GM13976 (cell line): Measurements from ENCODE around the gene BCORL1.

Experiments used
- DNase-seq: peaks from one replicate; pipeline ENCODE4 v3.0.0; 2012; ENCODE audit warnings: low spot score
- CTCF ChIP-seq: IDR thresholded peaks from 2 replicates; pipeline ENCODE4 v1.5.1; 2012; ENCODE audit warnings: borderline replicate concordance, mild to moderate bottlenecking; ENCODE audit not compliant: insufficient read depth; ENCODE audit errors: extremely low read depth, missing control alignments, control extremely low read depth
- in situ Hi-C: fragments of 300-500 bp; cut with MboI; formaldehyde crosslinking; loops from one replicate; pipeline ENCODE4 v1.12.0; 2022; ENCODE audit warnings: low sequenced_read_pairs, mixed read lengths, inconsistent platforms; ENCODE audit not compliant: unreplicated experiment

The BCORL1 gene

GRCh38 chrX:129961180-129962083, 21.0 kb upstream of the BCORL1 start:
- TF ChIP-seq CTCF, result no peak
- DNase-seq, result peak; percentile 85
- in situ Hi-C loops, result no loop called here

DNA sequence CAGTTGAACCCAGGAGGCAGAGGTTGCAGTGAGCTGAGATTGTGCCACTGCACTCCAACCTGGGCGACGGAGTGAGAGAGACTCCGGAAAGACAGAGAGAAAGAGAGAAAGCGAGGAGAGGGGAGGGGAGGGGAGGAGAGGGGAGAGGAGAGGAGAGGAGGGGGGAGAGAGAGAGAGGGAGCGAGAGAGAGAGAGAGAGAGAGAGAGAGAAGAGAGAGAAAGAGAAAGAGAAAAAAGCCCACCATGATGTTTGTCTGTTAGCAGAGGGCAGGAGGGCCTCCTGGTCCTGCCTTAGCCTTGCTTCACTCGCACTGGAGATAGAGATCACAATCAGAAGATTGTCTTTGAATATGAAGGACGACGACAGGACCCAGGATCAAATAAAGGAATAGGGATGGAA, 18.7 kb upstream of the BCORL1 start:
- in situ Hi-C loops, result no loop called here
- no peak for TF ChIP-seq CTCF
- DNase-seq, result no peak

DNA sequence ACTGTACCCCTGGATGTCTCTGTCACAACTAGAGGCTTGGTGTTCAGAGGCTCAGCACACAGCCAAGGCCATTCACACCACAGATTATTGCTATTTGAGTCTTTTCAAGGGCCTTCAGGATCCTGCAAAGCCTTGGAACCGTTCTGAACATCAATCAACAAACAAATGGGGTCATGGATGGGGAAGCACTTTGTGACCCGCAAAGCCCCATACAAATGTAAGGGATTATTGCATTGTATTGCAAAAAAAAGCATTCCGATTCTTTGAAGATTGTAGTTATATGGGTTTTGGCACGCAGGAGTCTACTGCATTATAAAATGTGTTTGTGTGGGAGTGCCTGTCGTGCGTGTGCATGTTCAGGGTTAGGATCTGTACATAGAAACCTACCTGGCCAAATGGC, 17.3 kb upstream of the BCORL1 start:
- TF ChIP-seq CTCF, result no peak
- in situ Hi-C loops, result no loop called here
- DNase-seq, result no peak

DNA sequence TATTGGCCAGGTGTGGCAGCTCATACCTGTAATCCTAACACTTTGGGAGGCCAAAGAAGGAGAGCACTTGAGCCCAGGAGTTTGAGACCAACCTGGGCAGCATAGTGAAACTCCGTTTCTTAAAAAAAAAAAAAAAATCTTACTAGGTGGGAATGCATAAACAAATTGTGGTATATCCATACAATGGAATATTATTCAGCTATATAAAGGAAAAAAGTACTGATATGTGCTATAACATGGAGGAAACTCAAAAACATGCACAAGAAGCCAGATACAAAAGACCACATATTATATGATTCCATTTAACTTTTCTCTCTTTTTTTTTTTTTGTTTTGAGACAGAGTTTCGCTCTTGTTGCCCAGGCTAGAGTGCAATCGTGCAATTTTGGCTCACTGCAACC, 13.5 kb upstream of the BCORL1 start:
- in situ Hi-C loops, result no loop called here
- TF ChIP-seq CTCF, result no peak
- no peak for DNase-seq

- in situ Hi-C loops, result no loop called here
- no peak for DNase-seq
- TF ChIP-seq CTCF, result no peak
These were observed 6.0 kb upstream of the BCORL1 start for GRCh38 chrX:129976441-129976840.

- TF ChIP-seq CTCF, result no peak
- in situ Hi-C loops, result no loop called here
- DNase-seq, result no peak
These were observed 3.1 kb upstream of the BCORL1 start for GRCh38 chrX:129979207-129979920.
